Measurements from ENCODE around the gene PLXNA4.

PLXNA4 gene

DNA sequence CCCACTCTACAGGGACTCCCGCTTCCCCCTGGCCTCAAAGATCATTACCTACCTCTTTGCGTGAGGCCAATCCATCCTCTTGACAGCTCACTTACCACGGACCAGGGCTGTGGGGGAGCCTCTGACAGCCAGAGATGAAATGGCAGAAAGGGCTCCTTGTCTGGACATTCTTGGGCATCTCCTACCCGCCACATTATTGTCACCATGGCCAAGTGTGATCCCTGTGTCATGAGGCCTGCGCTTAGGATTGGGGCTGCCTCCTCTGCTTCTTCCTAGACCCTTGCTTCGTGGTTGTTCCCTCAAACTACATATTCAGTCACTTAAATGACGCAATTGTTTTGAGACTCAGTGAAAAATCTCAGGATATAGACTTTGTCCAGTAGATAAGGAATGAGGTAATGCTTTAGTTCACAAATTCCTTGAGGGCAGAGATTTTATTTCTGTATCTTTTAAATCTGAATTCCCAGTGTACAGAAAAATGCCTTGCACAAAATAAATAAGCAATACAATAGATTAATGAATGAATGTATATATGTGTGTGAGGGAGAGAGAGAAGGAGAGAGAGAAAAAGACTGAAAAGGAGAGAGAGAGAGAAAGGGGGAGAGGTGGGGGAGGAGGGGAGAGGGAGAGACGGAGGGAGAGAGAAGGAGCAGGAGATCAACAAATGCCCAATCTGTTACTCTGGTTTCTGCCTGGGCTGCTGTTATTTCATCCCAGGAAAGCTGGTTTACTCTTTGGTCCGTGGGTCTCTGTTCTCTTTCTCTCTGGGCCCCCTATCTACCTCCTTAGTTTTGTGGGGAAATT lies 159.0 kb downstream of the PLXNA4 start:
- no peak for DNase-seq (ENCODE audit: low read depth)

DNA sequence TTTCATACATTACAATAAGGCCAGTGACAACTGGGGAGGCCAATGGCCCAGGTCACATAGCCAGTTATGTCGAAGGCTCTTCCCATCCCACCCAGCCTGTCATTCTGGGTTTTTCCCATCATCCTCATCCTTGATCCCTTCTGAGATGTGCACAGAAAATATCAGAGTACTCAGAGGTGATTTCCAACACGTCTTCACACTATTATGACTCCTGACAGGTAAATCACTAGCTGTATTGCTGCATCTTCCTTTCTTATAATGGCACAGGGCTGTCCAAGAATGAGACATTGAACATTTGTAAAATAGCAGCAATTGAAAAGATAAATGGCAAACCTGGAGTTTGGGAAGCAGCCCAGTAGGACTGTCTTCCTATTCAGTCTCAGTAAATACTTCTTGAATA lies 159.9 kb downstream of the PLXNA4 start:
- DNase-seq (ENCODE audit: low read depth), result no peak

DNA sequence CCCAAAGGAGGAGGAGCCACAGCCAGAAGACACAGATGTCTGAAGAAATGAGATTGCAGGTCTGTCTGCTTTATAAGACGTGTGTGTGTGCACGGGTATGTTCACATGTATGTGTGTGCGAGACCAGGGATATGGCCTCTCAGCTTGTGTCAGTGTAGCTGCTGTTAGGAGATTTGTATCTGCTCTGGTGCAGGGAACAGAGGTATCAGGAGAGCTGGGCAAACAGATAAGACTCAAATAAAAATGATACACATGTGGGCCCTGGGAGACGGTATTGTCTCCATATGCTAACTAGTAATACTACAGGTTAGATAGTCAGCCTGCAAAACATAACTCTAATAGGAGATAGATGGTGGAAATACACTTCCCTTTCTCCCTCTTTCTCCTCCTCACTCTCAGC lies 161.0 kb downstream of the PLXNA4 start:
- no peak for DNase-seq (ENCODE audit: low read depth)

DNA sequence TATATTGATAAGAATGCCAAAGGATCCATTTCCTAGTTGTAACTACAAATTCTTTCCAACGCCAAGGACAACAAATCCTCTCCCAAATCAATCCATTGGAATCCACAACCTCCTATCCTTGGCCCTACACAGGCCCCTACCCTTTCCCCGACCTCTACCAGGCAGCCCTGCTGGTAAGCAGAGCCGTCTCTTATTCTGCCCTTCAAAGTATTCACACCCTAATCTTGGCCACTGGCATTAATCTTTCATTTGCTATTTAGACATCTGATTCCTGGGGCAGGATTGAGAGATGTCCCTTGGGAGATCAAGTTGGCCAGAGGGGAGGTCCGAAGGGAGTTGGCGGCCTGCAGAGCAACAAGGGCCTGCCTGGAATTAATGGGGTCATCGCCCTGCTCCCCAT lies 161.4 kb downstream of the PLXNA4 start:
- DNase-seq (ENCODE audit: low read depth), result no peak

DNA sequence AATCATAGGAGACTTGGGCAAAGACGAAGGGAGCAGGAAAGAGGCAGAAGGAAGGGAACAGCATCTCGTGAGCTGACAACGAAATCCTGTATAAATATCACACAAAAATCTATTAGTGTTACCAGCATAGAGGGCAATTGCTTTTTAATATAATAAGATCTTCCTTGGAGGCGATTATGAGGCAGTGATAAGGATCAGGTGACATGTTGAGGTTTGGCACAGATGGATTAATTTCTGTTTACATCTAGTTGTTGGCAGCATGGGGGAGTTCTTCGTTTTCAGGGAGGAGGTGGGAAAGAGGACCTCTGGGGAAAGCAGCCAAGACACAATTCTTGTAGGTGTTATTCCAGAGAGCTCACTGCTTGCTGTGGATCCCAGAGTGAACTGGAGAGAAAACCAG lies 163.8 kb downstream of the PLXNA4 start:
- DNase-seq (ENCODE audit: low read depth), result no peak

DNA sequence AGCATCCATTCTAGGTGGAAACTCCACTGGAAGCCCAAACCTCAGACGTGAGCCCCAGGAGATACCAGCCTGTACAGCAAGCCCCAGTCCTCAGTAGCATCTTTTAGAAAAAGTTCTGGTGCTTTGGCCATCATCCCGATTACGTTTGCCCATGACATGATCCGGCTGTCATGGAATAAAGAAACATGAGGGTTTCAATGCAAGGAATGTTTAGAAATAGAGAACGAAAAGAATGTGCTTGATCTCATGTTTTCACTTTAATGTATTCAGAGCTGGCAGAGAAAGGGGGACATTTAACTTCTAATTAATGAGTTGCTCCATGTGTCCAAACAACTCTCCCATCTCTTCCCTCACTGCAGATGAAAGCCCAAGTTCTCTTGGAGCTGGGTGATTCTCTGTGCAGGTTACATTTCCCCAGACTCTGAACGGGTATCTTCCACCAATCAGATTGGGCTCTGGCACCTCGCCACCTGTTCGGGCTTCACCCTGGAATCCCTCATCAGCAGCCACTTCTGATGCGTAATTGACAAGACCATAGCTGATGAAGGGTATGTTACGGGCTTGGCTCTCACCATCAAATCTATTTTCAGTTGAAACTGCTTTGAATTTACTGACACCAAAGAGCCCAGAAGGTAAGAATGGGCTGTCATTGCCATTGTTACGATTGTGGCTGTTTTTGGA lies 165.3 kb downstream of the PLXNA4 start:
- no peak for DNase-seq (ENCODE audit: low read depth)

DNA sequence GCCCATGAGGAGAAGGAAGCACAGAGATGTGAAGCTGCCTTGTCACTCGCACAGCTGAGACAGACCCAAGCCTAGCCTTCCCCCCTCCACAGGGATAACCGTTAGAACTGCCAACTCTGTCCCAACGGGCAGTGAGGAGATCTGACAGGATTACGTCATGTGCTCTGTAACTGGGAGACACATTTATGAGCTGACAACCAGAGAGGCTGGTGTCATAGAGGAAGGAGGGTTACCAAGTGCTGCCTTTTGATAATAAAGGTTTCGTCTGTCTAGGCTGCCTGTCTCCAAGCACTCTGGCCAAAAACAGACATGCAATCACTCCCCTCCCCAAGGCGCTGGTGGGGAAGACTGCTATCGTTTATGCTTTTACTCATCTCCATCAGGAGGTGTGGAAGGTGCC lies 165.9 kb downstream of the PLXNA4 start:
- no peak for DNase-seq (ENCODE audit: low read depth)

DNA sequence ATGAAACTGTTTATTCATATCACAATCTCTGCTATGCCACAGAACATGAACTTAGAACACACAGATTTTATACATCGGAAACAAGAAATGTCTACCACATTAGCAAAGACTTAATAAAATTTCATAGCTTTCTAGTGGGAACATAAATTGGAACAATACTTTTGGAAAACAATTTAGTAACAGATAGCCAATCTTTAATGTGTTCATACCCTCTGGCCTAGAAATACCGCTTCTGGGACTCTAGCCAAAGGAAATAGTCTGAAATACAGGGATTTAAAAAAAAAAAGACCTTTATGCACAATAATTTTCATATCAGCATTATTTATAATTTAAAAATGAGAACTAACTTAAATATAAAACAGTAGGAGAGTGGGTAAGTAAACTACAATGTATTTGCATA lies 168.5 kb downstream of the PLXNA4 start:
- DNase-seq (ENCODE audit: low read depth), result no peak

DNA sequence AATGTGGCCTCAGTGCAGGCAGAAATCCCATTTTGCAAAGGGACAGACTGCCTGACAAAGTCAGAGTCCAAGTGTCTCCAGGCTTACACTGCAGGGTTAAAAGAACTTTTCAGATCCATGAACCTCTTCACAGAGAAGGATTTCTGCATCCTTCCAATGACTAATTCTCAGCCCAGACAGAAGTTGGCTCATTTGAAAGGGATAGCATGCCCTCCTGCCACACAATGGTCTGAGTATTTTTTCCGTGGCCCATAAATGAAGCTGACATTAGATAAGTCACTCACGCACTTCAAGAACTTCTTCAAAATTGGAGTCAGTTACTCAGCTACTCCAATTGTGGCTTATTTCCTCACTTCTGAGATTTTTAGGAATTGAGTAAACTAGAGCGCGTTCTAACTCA lies 170.2 kb downstream of the PLXNA4 start:
- DNase-seq (ENCODE audit: low read depth), result no peak

DNA sequence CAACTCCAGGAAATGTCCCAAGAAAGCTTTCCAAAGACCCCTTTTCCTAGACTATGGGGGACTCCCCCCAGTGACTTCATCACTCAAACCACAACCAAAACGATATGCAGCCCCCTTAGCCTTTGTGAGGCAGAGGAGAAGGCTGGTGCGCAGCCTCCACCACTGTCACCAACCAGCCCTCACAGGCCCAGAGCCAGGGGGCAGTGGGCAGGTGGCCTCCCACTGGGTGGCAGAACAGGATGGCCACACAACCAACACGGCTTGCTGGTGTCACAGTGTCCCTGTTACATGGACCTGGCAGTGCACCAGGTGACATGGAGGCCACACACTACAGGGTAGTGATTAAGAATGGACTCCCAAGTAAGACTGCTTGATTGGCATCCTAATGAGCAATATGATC lies 172.0 kb downstream of the PLXNA4 start:
- DNase-seq (ENCODE audit: low read depth), result no peak

DNA sequence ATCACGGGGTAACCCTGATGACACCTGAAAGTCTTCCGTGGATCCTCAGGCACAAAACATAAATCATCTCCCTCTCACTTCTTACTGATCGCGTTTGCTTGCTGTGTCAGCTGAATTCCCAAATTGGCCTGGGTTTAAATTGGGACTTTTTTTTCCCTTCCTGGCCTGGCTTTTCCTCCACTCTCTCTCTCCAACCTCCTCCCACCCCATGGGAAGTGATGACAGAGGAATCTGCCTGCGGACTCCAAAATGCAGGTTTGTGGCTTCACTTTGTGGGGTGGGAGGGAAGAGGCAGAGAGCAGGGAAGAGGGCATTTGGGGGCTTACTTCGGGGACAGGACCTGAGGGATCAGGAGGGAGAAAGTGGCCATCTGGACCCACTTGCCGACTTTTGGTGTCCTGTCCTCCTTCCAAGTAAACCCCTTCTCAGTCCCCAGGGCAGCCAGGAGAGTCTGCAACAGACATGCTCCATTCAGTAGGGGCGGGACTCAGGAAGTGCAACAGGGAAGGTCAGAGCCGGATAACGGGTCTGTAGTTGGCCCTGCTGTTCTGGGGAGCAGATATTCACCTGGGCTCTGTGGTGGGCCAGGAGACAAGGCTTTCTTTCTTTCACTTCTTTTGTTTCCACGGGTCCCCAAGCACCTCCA lies 172.7 kb downstream of the PLXNA4 start:
- DNase-seq (ENCODE audit: low read depth), result no peak

DNA sequence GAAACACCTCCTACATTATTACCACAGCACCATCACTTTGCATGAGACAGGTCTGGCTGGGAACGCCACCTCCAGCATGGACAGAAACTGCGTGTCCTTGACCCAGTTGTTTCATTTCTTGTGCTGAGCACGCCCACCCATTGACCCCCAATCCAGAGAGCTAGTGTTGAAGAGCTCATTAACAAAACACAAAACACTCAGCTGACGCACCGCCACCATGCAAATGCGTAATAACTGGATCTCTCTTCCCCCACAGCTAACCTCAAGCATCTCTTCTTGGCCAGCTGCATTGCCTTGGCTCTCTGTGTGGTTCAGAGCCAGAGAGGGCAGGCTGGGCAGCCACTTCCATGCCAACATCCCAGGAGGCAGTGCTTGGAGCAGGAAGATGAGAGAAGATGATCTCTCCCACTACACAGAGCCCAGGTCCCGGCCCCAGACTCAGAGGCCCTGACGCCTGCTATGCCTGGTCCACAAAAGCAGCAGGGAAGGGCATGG lies 173.5 kb downstream of the PLXNA4 start:
- no peak for DNase-seq (ENCODE audit: low read depth)

DNA sequence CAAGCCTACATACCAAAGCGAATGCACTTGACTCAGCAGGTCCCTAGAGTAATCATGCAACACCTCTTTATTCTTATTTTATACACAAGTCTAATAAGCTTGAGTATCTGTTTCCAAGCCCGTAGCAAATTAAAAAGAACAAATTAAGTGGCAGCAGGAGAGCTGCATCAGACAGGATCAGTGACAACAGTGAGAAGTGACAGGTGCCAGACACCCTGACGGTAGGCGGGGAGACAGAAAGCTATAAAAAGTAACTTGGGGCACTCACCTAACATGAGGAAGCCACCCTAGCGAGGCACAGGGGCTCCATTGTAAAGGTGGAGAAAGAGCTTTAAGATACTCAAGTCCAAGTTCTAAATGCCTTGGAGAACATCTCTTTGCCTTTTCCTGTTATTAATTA lies 174.2 kb downstream of the PLXNA4 start:
- no peak for DNase-seq (ENCODE audit: low read depth)

DNA sequence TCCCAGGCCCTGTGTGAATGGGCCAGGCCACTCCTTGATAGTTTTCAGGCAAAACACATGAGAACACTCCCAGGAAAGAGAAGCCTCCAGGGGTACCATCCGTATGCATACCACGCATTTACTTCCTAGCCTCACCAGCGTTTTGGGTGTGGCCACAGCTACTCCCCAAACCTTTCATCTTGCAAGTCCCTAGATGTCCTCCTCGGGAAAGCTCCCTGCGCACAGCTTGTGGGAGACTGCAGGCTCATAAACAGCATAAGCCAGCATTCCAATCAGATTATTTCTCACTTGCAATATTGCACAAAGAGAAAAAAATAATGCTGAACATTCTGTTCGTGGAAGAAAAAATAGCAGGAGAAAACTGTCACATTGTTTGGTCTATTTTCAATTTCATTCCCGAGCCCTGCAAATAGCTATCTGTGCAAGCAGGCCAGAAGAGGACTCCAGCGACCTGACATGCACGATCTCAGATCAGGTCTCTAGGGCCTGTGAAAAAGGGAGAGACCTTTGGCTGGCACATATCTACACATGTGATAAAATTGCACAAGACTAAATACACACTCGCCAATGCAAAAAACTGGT lies 175.6 kb downstream of the PLXNA4 start:
- DNase-seq (ENCODE audit: low read depth), result no peak

DNA sequence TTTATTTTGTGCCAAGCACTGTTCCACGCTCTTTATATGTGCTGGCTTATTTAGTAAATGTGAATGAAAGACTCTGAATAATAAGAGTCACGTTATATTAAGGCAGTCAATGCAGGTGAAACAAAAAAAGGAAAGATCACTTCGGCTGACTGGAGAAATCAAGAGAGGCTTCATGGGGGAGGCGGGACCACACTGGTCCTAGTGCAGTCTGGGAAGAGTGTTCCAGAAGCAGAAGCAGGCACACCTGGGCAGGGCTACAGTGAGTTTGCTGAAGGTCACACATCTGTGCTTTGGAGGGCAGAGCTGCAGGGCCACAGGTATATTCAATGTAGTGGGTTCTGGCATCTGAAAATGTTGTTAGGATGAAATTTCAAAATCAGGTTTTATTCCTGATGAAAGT lies 176.9 kb downstream of the PLXNA4 start:
- DNase-seq (ENCODE audit: low read depth), result no peak

DNA sequence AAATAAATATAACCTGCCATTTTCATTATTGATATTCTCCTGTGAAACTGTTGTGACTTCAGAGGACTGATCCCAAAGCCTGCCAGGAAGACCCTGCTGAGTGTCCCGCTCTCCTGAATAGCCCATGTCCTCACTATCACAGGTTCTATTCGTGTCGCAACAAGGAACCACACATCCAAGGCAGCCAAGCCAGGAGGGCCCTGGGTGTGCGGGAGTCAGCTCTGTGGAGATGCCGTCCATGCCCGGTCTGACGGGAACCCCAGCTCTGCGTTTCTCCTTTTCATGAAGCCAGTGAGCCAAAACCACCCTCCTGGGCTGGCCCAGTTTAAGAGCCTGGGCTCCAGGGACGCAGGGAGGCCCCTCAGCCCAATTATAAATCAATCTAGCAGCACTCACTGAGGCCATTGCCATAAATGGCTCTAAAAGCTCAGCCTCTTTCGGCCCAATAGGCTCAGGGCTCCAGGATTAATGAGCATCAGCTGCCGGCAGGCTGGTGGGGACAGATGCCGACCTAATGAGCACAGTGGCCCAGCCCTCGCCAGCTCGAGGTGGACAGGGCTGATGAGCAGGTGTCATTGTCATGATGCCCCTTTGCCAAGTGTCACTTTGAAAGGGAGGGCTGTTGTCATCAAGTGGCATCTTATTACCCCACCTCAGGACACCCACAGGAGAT lies 177.9 kb downstream of the PLXNA4 start:
- DNase-seq (ENCODE audit: low read depth), result no peak

DNA sequence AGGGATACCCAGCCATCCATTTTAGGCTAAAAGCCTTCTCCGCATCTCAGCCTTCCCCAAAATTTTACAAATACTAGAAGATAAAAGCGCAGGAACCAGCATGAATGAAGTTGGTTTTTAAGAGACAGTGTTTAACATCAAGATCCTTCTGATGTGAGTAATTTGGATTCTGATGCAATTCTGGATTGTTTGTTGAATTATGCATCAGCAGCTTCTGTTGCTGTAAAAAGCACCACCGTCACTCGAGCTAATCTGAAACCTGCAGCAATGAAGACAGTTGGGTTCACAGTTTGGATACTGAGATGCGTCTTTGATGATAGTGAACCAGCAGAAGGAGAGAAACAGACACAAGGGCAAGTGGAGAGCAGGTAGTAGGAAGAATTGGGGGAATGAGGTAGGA lies 179.2 kb downstream of the PLXNA4 start:
- no peak for DNase-seq (ENCODE audit: low read depth)

DNA sequence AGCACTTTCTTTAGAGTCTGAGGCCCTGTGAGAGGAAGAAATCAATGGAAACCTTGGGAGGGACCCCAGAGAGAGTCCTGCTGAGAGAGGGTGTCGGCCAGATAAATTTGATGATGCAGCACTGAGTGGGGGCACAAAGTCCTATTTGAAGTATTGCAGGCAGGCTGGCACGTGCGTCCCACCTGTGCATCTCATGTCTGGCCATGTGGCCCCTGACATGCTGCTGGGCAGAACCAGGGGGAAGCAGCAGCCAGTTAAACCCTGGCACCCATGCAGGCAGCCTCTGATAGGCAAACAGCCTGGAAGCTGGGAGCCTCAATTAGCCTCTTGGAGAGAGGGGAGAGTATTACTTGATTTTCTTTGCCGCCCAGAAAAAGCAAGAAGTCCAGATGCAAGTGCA lies 180.9 kb downstream of the PLXNA4 start:
- no peak for DNase-seq (ENCODE audit: low read depth)

DNA sequence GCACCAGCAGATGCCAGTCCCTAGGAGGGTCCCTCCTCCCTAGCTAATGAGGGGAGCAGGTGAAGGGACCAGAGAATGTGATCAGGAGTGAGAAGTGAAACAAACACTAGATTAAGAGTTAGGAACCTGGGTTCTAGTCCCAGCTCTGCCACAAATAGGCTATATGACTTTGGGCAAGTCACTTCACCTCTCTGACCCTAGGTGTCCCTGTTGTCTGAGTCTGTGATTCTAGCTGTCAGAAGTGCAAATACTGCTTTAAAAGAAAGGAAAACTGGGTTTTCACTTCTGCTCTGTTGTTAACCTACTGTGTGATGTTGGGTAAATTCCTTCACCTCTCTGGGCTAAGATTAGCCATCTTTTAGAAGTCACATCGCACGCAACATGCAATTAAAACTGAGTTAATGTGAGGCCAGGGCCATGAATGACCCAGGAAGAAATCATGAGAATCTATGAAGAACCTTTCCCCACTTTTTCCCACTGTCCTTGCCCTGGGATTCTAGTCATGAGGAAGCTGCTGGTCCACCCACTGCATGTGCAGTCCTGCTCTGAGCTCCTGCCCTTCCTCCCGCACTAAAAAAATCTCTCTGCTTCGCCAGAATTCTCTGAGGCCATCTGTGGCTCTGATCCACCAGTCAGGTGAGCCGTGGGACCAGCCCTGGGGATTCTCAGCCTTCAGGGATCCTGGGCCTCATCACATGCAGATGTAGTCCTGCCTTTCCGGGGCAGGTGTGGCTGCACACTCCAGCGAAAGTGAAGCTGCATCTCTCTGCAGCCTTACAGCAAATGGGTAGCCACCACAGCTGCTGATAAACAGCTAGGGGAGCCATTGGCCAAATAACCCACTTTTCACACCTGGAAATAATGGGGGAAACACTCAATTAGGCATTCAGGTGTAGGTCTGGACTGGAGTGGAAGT lies 181.7 kb downstream of the PLXNA4 start:
- no peak for DNase-seq (ENCODE audit: low read depth)

DNA sequence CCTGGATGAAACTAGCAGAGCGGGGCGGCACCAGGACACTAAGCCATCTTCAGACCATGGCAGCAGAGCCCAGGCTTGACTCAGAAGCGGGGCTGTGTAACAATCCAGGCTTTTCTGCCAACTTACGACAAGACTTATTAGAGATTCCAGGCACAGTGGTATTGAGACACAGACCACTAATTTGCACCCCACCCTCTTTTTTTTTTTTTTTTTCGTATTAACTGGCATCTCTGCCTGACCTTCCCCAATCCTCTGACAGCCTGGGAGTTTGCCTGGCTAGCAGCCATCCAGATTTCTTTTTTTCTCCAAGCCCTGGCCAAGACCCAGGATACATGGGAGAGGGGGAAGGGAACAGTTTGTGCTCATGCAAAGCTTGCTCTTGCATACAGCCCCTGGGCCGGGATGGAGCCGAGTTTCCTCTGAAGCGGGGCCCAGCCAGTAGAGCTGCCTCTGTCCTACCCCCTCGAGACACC lies 182.4 kb downstream of the PLXNA4 start:
- DNase-seq (ENCODE audit: low read depth), result no peak

DNA sequence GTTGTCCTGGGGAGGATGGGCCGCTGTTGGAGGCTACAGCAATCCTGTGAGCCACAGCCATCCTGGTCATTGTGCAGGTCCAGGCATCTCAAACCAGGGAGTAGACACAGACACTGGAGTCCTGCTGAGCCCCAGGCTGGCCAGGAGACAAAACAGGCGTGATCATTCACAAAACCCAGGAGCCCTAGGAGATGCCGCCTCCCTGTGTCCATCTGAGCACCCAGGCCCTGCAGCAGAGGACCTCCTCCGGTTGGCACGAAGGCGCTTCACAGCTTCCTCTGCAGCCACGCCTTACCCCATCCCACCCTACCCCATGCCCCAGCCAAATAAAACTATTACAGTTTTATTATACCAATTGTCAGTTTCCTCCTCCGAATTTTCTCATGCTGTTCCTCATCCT lies 183.6 kb downstream of the PLXNA4 start:
- no peak for DNase-seq (ENCODE audit: low read depth)
